H1 (cell line): ENCODE measurements around the gene ASS1. TPM values are rescaled to one million over a fixed set of nuclear protein-coding genes. Genes with fewer than 3 reads are reported as not detected.

Source experiments
- CTCF ChIA-PET: fragments of 300-600 bp; sonication (Branson Sonifier 250); formaldehyde crosslinking; loops from one replicate; lab custom pipeline; 2021; ENCODE audit not compliant: partially characterized antibody; lab: Charles Lee
- POLR2A ChIA-PET: fragments of 300-600 bp; sonication (Branson Sonifier 250); formaldehyde crosslinking; loops from one replicate; lab custom pipeline; 2021; ENCODE audit warnings: inconsistent platforms; ENCODE audit not compliant: partially characterized antibody; lab: Charles Lee
- DNase-seq, 2 experiments: peaks; one replicate each; pipeline versions ENCODE4 v3.0.0 to v3.0.0-alpha.2; 2010 to 2022; ENCODE audit warnings: low spot score in 2 of 2, low read depth in 1 of 2, mixed read lengths in 1 of 2
- FAIRE-seq: peaks from 2 replicates; lab custom pipeline; 2011; peaks lifted over from hg19 to GRCh38; lab: Jason Lieb, UNC
- H2AFZ ChIP-seq: 2 replicates; pipeline ENCODE4 v1.8.1; 2012; ENCODE audit warnings: low read length, inconsistent platforms
- H2AK5ac ChIP-seq: 2 replicates; pipeline ENCODE4 v1.6.1; 2013; ENCODE audit warnings: low read depth, low read length
- H2BK120ac ChIP-seq: replicated peaks from 2 replicates; pipeline ENCODE3; 2013; ENCODE audit warnings: low read depth, low read length, inconsistent platforms
- H2BK12ac ChIP-seq: 2 replicates; pipeline ENCODE4 v1.6.1; 2013; ENCODE audit warnings: low read depth, low read length
- H2BK15ac ChIP-seq: 2 replicates; pipeline ENCODE4 v1.6.1; 2013; ENCODE audit warnings: low read length
- H2BK20ac ChIP-seq: 2 replicates; pipeline ENCODE4 v1.6.1; 2013; ENCODE audit warnings: low read length
- H2BK5ac ChIP-seq: 2 replicates; pipeline ENCODE4 v1.6.1; 2013; ENCODE audit warnings: low read depth, low read length
- H3K14ac ChIP-seq: 2 replicates; pipeline ENCODE4 v1.6.1; 2013; ENCODE audit warnings: inconsistent platforms; ENCODE audit not compliant: insufficient read length
- H3K18ac ChIP-seq: 2 replicates; pipeline ENCODE4 v1.6.1; 2013; ENCODE audit warnings: low read length; ENCODE audit errors: extremely low read depth
- H3K23ac ChIP-seq: 2 replicates; pipeline ENCODE4 v1.6.1; 2013; ENCODE audit warnings: inconsistent platforms; ENCODE audit not compliant: insufficient read length
- H3K23me2 ChIP-seq: 2 replicates; pipeline ENCODE4 v1.6.1; 2013; ENCODE audit warnings: low read depth, low read length
- H3K27ac ChIP-seq: 2 replicates; pipeline ENCODE4 v1.6.1; 2011; ENCODE audit warnings: low read depth, low read length, inconsistent platforms
- H3K27me3 ChIP-seq, 4 experiments: replicated peaks in 1 of 4; 1 replicate in 1 of 4; 2 replicates in 3 of 4; pipeline versions ENCODE4 v1.6.1 to v1.8.1; 2011 to 2013; ENCODE audit warnings: low read length in 3 of 4, mild to moderate bottlenecking in 3 of 4, inconsistent platforms in 2 of 4, mixed read lengths in 2 of 4, moderate library complexity in 1 of 4; ENCODE audit not compliant: control insufficient read depth in 3 of 4, insufficient read depth in 3 of 4; ENCODE audit errors: extremely low read depth in 1 of 4
- H3K36me3 ChIP-seq, 4 experiments: 2 replicates each; pipeline versions ENCODE4 v1.6.1 to v1.8.1; 2011 to 2013; ENCODE audit warnings: mild to moderate bottlenecking in 4 of 4, low read length in 3 of 4, moderate library complexity in 2 of 4, control low read depth in 1 of 4, inconsistent platforms in 1 of 4; ENCODE audit not compliant: insufficient read depth in 4 of 4, control insufficient read depth in 2 of 4
- H3K4ac ChIP-seq: replicated peaks from 2 replicates; pipeline ENCODE3; 2013; ENCODE audit warnings: low read length, low read depth, mixed read lengths, inconsistent platforms; ENCODE audit not compliant: insufficient read length
- H3K4me1 ChIP-seq, 4 experiments: replicated peaks in 1 of 4; 1 replicate in 1 of 4; 2 replicates in 3 of 4; pipeline versions ENCODE4 v1.6.1 to v1.8.1; 2011 to 2013; ENCODE audit warnings: low read length in 3 of 4, inconsistent platforms in 2 of 4, mixed read lengths in 1 of 4; ENCODE audit not compliant: insufficient read depth in 4 of 4, control insufficient read depth in 3 of 4
- H3K4me2 ChIP-seq, 2 experiments: 2 replicates each; pipeline versions ENCODE4 v1.6.1 to v1.8.1; 2011 to 2013; ENCODE audit warnings: low read depth in 2 of 2, low read length in 2 of 2, control low read depth in 1 of 2, inconsistent platforms in 1 of 2, mild to moderate bottlenecking in 1 of 2; ENCODE audit not compliant: insufficient read depth in 1 of 2
- H3K4me3 ChIP-seq, 4 experiments: fragments of 200-600, 300-600 bp in 1 of 4; sonication (generic), shearing (Covaris generic), sonication (Bioruptor Twin) in 1 of 4; 2 replicates each; pipeline versions ENCODE4 v1.5.1 to v1.8.1; 2011 to 2016; ENCODE audit warnings: low read length in 4 of 4, low read depth in 3 of 4, control low read depth in 2 of 4, inconsistent platforms in 2 of 4, mild to moderate bottlenecking in 2 of 4, mixed read lengths in 1 of 4, moderate library complexity in 1 of 4; ENCODE audit not compliant: insufficient read depth in 2 of 4; ENCODE audit errors: extremely low read depth in 1 of 4
- H3K56ac ChIP-seq: replicated peaks from 2 replicates; pipeline ENCODE3; 2013; ENCODE audit warnings: low read depth, mild to moderate bottlenecking, mixed read lengths, low read length, inconsistent platforms; ENCODE audit not compliant: insufficient read length
- H3K79me1 ChIP-seq: 2 replicates; pipeline ENCODE4 v1.6.1; 2013; ENCODE audit warnings: low read depth, low read length, control low read depth
- H3K79me2 ChIP-seq, 2 experiments: 2 replicates each; pipeline versions ENCODE4 v1.6.1 to v1.8.1; 2012 to 2013; ENCODE audit warnings: low read length in 2 of 2, mild to moderate bottlenecking in 2 of 2, inconsistent platforms in 1 of 2; ENCODE audit not compliant: insufficient read depth in 2 of 2, control insufficient read depth in 1 of 2
- H3K9ac ChIP-seq, 4 experiments: replicated peaks in 1 of 4; 1 replicate in 1 of 4; 2 replicates in 3 of 4; pipeline versions ENCODE4 v1.6.1 to v1.8.1; 2011 to 2013; ENCODE audit warnings: low read depth in 3 of 4, low read length in 3 of 4, control low read depth in 2 of 4, mild to moderate bottlenecking in 2 of 4, moderate library complexity in 2 of 4, inconsistent platforms in 1 of 4; ENCODE audit errors: extremely low read depth in 1 of 4
- H3K9me3 ChIP-seq, 2 experiments: 2 replicates each; pipeline versions ENCODE4 v1.6.1 to v1.8.1; 2012 to 2013; ENCODE audit warnings: mild to moderate bottlenecking in 2 of 2, moderate library complexity in 2 of 2, control low read depth in 1 of 2, inconsistent platforms in 1 of 2, low read depth in 1 of 2, low read length in 1 of 2, mixed read lengths in 1 of 2; ENCODE audit not compliant: insufficient read depth in 2 of 2
- H4K20me1 ChIP-seq, 2 experiments: replicated peaks in 1 of 2; 2 replicates each; pipeline versions ENCODE3 to v1.8.1; 2011 to 2013; ENCODE audit warnings: inconsistent platforms in 2 of 2, low read length in 2 of 2, mild to moderate bottlenecking in 1 of 2; ENCODE audit not compliant: insufficient read depth in 2 of 2, control insufficient read depth in 1 of 2
- H4K5ac ChIP-seq: 2 replicates; pipeline ENCODE4 v1.6.1; 2013; ENCODE audit warnings: low read length, low read depth, mixed read lengths, inconsistent platforms; ENCODE audit not compliant: insufficient read length
- H4K8ac ChIP-seq: 2 replicates; pipeline ENCODE4 v1.8.0; 2013; ENCODE audit warnings: mild to moderate bottlenecking, moderate library complexity, low read length, inconsistent platforms; ENCODE audit not compliant: insufficient read depth; ENCODE audit errors: extremely low read depth
- H4K91ac ChIP-seq: replicated peaks from 2 replicates; pipeline ENCODE3; 2013; ENCODE audit warnings: low read length, mixed read lengths, inconsistent platforms; ENCODE audit not compliant: insufficient read length
- CTCF ChIP-seq, 3 experiments: IDR thresholded peaks; 1 replicate in 2 of 3; 2 replicates in 1 of 3; pipeline versions ENCODE4 v1.5.1 to v1.6.1; 2011; ENCODE audit warnings: low read length in 3 of 3, mild to moderate bottlenecking in 3 of 3, inconsistent platforms in 2 of 3, low read depth in 1 of 3, moderate library complexity in 1 of 3; ENCODE audit not compliant: insufficient read depth in 1 of 3; ENCODE audit errors: control extremely low read depth in 1 of 3
- EP300 ChIP-seq, 2 experiments: IDR thresholded peaks; 1 replicate in 1 of 2; 2 replicates in 1 of 2; pipeline ENCODE4 v1.6.1; 2011 to 2012; ENCODE audit warnings: low read depth in 2 of 2, low read length in 2 of 2, mild to moderate bottlenecking in 2 of 2, borderline replicate concordance in 1 of 2, inconsistent platforms in 1 of 2, moderate library complexity in 1 of 2
- RAD21 ChIP-seq, 2 experiments: IDR thresholded peaks in 1 of 2; conservative IDR thresholded peaks in 1 of 2; 2 replicates each; pipeline ENCODE4 v1.6.1; 2011; ENCODE audit warnings: low read depth in 2 of 2, low read length in 2 of 2, improper control_type of control experiment in 1 of 2, inconsistent platforms in 1 of 2, mild to moderate bottlenecking in 1 of 2, moderate library complexity in 1 of 2
- SIRT6 ChIP-seq: IDR thresholded peaks from one replicate; pipeline ENCODE4 v1.7.1; 2012; ENCODE audit warnings: low read length, inconsistent platforms
- SIX5 ChIP-seq: IDR thresholded peaks from 2 replicates; pipeline ENCODE4 v1.6.1; 2011; ENCODE audit warnings: mild to moderate bottlenecking, low read depth, low read length
- WGBS, 2 experiments: shearing (Covaris generic) in 1 of 2; methylation state at CpG; one replicate each; pipeline versions ENCODE4 v1.1.6 to v1.1.7; 2013 to 2015; ENCODE audit warnings: low lambda C conversion rate in 2 of 2, mixed read lengths in 2 of 2, inconsistent platforms in 1 of 2, low coverage in 1 of 2, missing lambda C conversion rate in 1 of 2; ENCODE audit not compliant: insufficient replicate concordance in 2 of 2, insufficient coverage in 1 of 2, insufficient read length in 1 of 2; ENCODE audit errors: extremely low coverage in 1 of 2, missing lambda C conversion rate in 1 of 2; 5-methylcytosine and 5-hydroxymethylcytosine counted together
- polyA plus RNA-seq, 7 experiments: library from polyadenylated mRNA; depleted of rRNA in 3 of 7; stranded (reverse) in 5 of 7; unstranded in 2 of 7; fragments of >200 nt in 5 of 7; fragments of 200-250 nt in 2 of 7; gene quantifications; 1 replicate in 5 of 7; 2 replicates in 1 of 7; 4 replicates in 1 of 7; pipeline versions ENCODE4 v1.2.1 to v1.2.3, GENCODE V29; 2011 to 2013; ENCODE audit warnings: missing spikeins in 2 of 7, mixed read lengths in 2 of 7
- total RNA-seq: library from RNA; stranded (reverse); fragmentation: NEBNext Ultra II Directional; extraction: Animal tissue kit (Norgen Biotek cat#: 25700); gene quantifications from 2 replicates; pipeline ENCODE4 v1.2.1, GENCODE V29; 2021

The ASS1 gene
- total and polyA plus RNA-seq, 2 of the 8 experiments (the other 6 are each of a cell fraction or from before 2014, with no cell fraction given): 108 to 296 TPM

- ChIA-PET POLR2A (interaction anchor here (0.6 to 1.4 kb wide), 2 partner anchors 12 to 16 kb away, joined by 3 read pairs; no protein-coding TSS in a partner anchor), CTCF (interaction anchor here (1.6 kb wide), 1 partner anchor 25 kb away, joined by 4 read pairs; no protein-coding TSS in a partner anchor)
- H3K23ac ChIP-seq: no peak overlapping the region
- no peak overlapping the region for H3K4me3 ChIP-seq
- H4K8ac ChIP-seq: no peak overlapping the region
- no peak overlapping the region for H2BK5ac ChIP-seq
- no peaks in the 10 kb centered on the region for H3K23me2 ChIP-seq
- no peak overlapping the region for H2BK15ac ChIP-seq
- H2BK20ac ChIP-seq: no peak overlapping the region
- DNase-seq (no peak), FAIRE-seq (no peak)
- H2BK12ac ChIP-seq: no peak overlapping the region
- H4K5ac ChIP-seq: no peak overlapping the region
- H3K9me3 ChIP-seq: no peaks in the 10 kb centered on the region
- H3K4ac ChIP-seq: no peak overlapping the region
- no peak overlapping the region for H2AK5ac ChIP-seq
- no peaks in the 10 kb centered on the region for H3K79me2 ChIP-seq
- no peaks in the 10 kb centered on the region for H3K79me1 ChIP-seq
- H3K36me3 ChIP-seq: no peaks in the 10 kb centered on the region; a peak in 1 of 8 replicates
- TF ChIP-seq SIRT6 (no peak), CTCF (IDR thresholded peaks at IDR 0.05; ENCODE audit: control extremely low read depth in 1 of 3, insufficient read depth in 1 of 3, low read depth in 1 of 3, low read length in 3 of 3) (peak in 2 of 3 experiments; percentile 8 to 34; a peak in 2 of 4 replicates), EP300 (IDR thresholded peaks at IDR 0.05; ENCODE audit: borderline replicate concordance in 1 of 2, low read depth in 2 of 2, low read length in 2 of 2) (no peak), RAD21 (IDR thresholded peaks at IDR 0.05 in 1 of 2, conservative IDR thresholded peaks at IDR 0.05 in 1 of 2; ENCODE audit: low read depth in 2 of 2, low read length in 2 of 2) (peak; percentile 15 to 48; a peak in 2 of 4 replicates), SIX5 (no peak)
- no peak overlapping the region for H4K91ac ChIP-seq
- H2AFZ ChIP-seq: no peak overlapping the region
- H3K18ac ChIP-seq: no peak overlapping the region
- H3K4me1 ChIP-seq: no peaks in the 10 kb centered on the region
- no peak overlapping the region for H2BK120ac ChIP-seq
- no peaks in the 10 kb centered on the region for H3K27me3 ChIP-seq
- no peak overlapping the region for H3K14ac ChIP-seq
- no peak overlapping the region for H3K27ac ChIP-seq
- H3K56ac ChIP-seq: no peak overlapping the region
- H4K20me1 ChIP-seq: no peaks in the 10 kb centered on the region
- H3K4me2 ChIP-seq: no peak overlapping the region
- WGBS, 2 experiments: 84% methylated on average over 9 of the region's 9 CpGs; no CpG with 5 or more reads in 1 of the 2 experiments
- no peak overlapping the region for H3K9ac ChIP-seq
These were observed 36.1 kb upstream of the ASS1 start for GRCh38 chr9:130408669-130409068.
